ENCODE data around the gene DCAF8L2.

- no peak for TF ChIP-seq EZH2 (IDR thresholded peaks at IDR 0.05; ENCODE audit: borderline replicate concordance, low read length)
- no peak for TF ChIP-seq CTCF (IDR thresholded peaks at IDR 0.05; ENCODE audit: low read length)
Measured at GRCh38 chrX:27740933-27741332, 150.8 kb downstream of the DCAF8L2 start.

All from OCI-LY1 (cell line).